Keratinocyte (primary cell): ENCODE data around the gene TNS3. TPM values are rescaled to one million over a fixed set of nuclear protein-coding genes. Genes with fewer than 3 reads are reported as not detected.

Source experiments
- DNase-seq: peaks from one replicate; pipeline ENCODE4 v3.0.0-alpha.2; 2011; ENCODE audit warnings: low read depth, missing footprints, low spot score
- FAIRE-seq: peaks from 2 replicates; lab custom pipeline; 2011; peaks lifted over from hg19 to GRCh38; lab: Jason Lieb, UNC
- H2AFZ ChIP-seq: 2 replicates; pipeline ENCODE4 v1.6.0; 2012; ENCODE audit warnings: low read length, control low read depth, inconsistent platforms; ENCODE audit not compliant: control insufficient read depth
- H3K27ac ChIP-seq: 2 replicates; pipeline ENCODE4 v1.5.1; 2011; ENCODE audit warnings: low read length; ENCODE audit not compliant: control insufficient read depth, insufficient read depth
- H3K27me3 ChIP-seq: 3 replicates; pipeline ENCODE4 v1.6.0; 2011; ENCODE audit warnings: low read length; ENCODE audit not compliant: control insufficient read depth, insufficient read depth; ENCODE audit errors: extremely low read depth
- H3K36me3 ChIP-seq, 2 experiments: 2 replicates in 1 of 2; 3 replicates in 1 of 2; pipeline ENCODE4 v1.5.1; 2011; ENCODE audit warnings: low read length in 2 of 2, mild to moderate bottlenecking in 1 of 2; ENCODE audit not compliant: control insufficient read depth in 2 of 2, insufficient read depth in 2 of 2; ENCODE audit errors: extremely low read depth in 1 of 2
- H3K4me1 ChIP-seq: 3 replicates; pipeline ENCODE4 v1.5.1; 2011; ENCODE audit warnings: low read length; ENCODE audit not compliant: control insufficient read depth, insufficient read depth; ENCODE audit errors: extremely low read depth
- H3K4me2 ChIP-seq: 3 replicates; pipeline ENCODE4 v1.6.0; 2011; ENCODE audit warnings: low read depth, low read length; ENCODE audit not compliant: control insufficient read depth, insufficient read depth; ENCODE audit errors: extremely low read depth
- H3K4me3 ChIP-seq, 3 experiments: fragments of 200-600 bp in 1 of 3; sonication (generic) in 1 of 3; 2 replicates in 2 of 3; 3 replicates in 1 of 3; pipeline ENCODE4 v1.5.1; 2011 to 2016; ENCODE audit warnings: low read length in 3 of 3, mild to moderate bottlenecking in 3 of 3, control low read depth in 2 of 3, inconsistent platforms in 1 of 3, low read depth in 1 of 3, mixed read lengths in 1 of 3, mixed run types in 1 of 3, moderate library complexity in 1 of 3; ENCODE audit not compliant: control insufficient read depth in 2 of 3, insufficient read depth in 2 of 3; ENCODE audit errors: extremely low read depth in 1 of 3
- H3K79me2 ChIP-seq: 2 replicates; pipeline ENCODE4 v1.6.0; 2012; ENCODE audit warnings: low read length; ENCODE audit not compliant: control insufficient read depth, insufficient read depth
- H3K9ac ChIP-seq: 3 replicates; pipeline ENCODE4 v1.6.0; 2011; ENCODE audit warnings: low read length; ENCODE audit not compliant: control insufficient read depth, insufficient read depth; ENCODE audit errors: extremely low read depth
- H3K9me1 ChIP-seq: 3 replicates; pipeline ENCODE4 v1.6.0; 2011; ENCODE audit warnings: low read length; ENCODE audit not compliant: control insufficient read depth, insufficient read depth; ENCODE audit errors: extremely low read depth
- H3K9me3 ChIP-seq: 2 replicates; pipeline ENCODE4 v1.5.1; 2012; ENCODE audit warnings: low read depth, low read length; ENCODE audit not compliant: control insufficient read depth
- H4K20me1 ChIP-seq: 3 replicates; pipeline ENCODE4 v1.6.0; 2011; ENCODE audit warnings: low read length; ENCODE audit not compliant: control insufficient read depth, insufficient read depth; ENCODE audit errors: extremely low read depth
- EZH2 ChIP-seq: IDR thresholded peaks from one replicate; pipeline ENCODE4 v1.6.1; 2012; ENCODE audit warnings: inconsistent platforms, mild to moderate bottlenecking, low read length, moderate library complexity
- dilution Hi-C: fragments of 300-500 bp; cut with MboI; formaldehyde crosslinking; loops from one replicate; pipeline ENCODE4 v1.7.0; 2020; ENCODE audit warnings: low sequenced_read_pairs; ENCODE audit not compliant: extremely low pct_ligation_motif_present
- polyA plus RNA-seq, 5 experiments: library from polyadenylated mRNA; depleted of rRNA in 3 of 5; stranded (reverse) in 3 of 5; stranded (forward) in 1 of 5; unstranded in 1 of 5; fragments of >200 nt; gene quantifications; 1 replicate in 1 of 5; 2 replicates in 3 of 5; 3 replicates in 1 of 5; pipeline versions ENCODE4 v1.2.1 to v1.2.3, GENCODE V29; 2011 to 2012; ENCODE audit warnings: missing spikeins in 2 of 5, low read depth in 1 of 5, low replicate concordance in 1 of 5
- TF ChIP-seq, protein P1 (sequence below), 3 experiments: IDR thresholded peaks in 1 of 3; conservative IDR thresholded peaks in 1 of 3; optimal IDR thresholded peaks in 1 of 3; 2 replicates in 2 of 3; 3 replicates in 1 of 3; pipeline versions ENCODE3 to v1.5.1; 2011; ENCODE audit warnings: low read length in 3 of 3, mild to moderate bottlenecking in 3 of 3, moderate library complexity in 2 of 3, control low read depth in 1 of 3, inconsistent platforms in 1 of 3; ENCODE audit not compliant: insufficient read depth in 2 of 3; ENCODE audit errors: extremely low read depth in 1 of 3

TNS3 gene
- polyA plus RNA-seq, 1 donor (not counting 4 experiments of a cell fraction or from before 2014, with no cell fraction given): 3.9 TPM

DNA sequence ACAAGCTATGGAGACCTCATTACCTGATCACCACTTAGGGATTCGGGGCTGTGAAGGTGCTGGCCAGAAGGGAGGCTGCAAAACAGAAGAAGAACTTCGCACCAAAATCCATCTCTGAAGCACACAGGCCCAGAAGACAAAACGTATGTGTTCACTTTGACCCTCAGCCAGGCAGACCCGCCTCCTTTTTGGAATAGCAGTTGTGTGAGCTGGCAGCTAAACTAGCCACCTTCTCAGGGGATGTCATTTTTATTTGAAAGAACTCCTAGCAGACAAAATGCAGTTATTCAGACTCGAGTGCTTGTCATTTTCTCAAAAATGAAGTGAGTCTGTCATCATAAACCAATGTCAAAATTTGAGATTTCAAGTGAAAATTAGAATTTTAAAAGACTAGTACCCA lies 71.7 kb downstream of the TNS3 start:
- no peaks in the 10 kb centered on the region for H3K9me3 ChIP-seq
- H3K27ac ChIP-seq: no peak overlapping the region
- dilution Hi-C loops: no loop called here
- DNase-seq: no peak
- H3K4me1 ChIP-seq: no peaks in the 10 kb centered on the region
- no peak for TF ChIP-seq EZH2
- TF ChIP-seq, protein P1, sequence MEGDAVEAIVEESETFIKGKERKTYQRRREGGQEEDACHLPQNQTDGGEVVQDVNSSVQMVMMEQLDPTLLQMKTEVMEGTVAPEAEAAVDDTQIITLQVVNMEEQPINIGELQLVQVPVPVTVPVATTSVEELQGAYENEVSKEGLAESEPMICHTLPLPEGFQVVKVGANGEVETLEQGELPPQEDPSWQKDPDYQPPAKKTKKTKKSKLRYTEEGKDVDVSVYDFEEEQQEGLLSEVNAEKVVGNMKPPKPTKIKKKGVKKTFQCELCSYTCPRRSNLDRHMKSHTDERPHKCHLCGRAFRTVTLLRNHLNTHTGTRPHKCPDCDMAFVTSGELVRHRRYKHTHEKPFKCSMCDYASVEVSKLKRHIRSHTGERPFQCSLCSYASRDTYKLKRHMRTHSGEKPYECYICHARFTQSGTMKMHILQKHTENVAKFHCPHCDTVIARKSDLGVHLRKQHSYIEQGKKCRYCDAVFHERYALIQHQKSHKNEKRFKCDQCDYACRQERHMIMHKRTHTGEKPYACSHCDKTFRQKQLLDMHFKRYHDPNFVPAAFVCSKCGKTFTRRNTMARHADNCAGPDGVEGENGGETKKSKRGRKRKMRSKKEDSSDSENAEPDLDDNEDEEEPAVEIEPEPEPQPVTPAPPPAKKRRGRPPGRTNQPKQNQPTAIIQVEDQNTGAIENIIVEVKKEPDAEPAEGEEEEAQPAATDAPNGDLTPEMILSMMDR (optimal IDR thresholded peaks at IDR 0.05 in 1 of 3, IDR thresholded peaks at IDR 0.05 in 1 of 3, conservative IDR thresholded peaks at IDR 0.05 in 1 of 3; ENCODE audit: extremely low read depth in 1 of 3, insufficient read depth in 2 of 3, low read length in 3 of 3): no peak
- no peaks in the 10 kb centered on the region for H3K27me3 ChIP-seq
- H3K9ac ChIP-seq: no peak overlapping the region
- no peak overlapping the region for H3K4me3 ChIP-seq
- no peaks in the 10 kb centered on the region for H3K79me2 ChIP-seq
- no peaks in the 10 kb centered on the region for H3K36me3 ChIP-seq
- H4K20me1 ChIP-seq: no peaks in the 10 kb centered on the region
- H2AFZ ChIP-seq: no peak overlapping the region
- no peak for FAIRE-seq
- no peak overlapping the region for H3K4me2 ChIP-seq
- H3K9me1 ChIP-seq: no peaks in the 10 kb centered on the region

DNA sequence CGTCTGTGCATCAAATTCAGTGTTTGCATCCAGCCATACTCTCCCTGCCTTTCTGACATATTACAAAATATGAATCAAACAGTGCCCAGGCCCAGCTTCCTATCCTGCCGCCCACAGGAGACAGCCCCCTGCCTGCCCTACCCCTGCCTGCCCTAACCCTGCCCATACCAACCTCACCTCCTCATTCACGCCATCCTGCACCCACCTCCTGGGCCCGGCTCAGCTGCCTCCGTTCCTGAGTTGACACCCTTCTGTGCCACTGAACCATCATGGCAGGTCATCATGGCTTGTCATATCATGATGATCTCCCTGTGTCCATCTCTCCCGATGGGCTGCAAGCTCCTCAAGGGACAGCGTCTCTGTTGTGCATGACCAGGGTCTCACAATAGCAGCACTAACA lies 72.3 kb downstream of the TNS3 start:
- Histone ChIP-seq H2AFZ (no peak overlapping the region), H3K27me3 (no peaks in the 10 kb centered on the region), H3K4me2 (no peak overlapping the region), H4K20me1 (no peaks in the 10 kb centered on the region), H3K9me3 (no peaks in the 10 kb centered on the region), H3K9me1 (no peaks in the 10 kb centered on the region), H3K79me2 (no peaks in the 10 kb centered on the region), H3K9ac (no peak overlapping the region), H3K4me1 (no peaks in the 10 kb centered on the region), H3K4me3 (no peak overlapping the region), H3K36me3 (no peaks in the 10 kb centered on the region), H3K27ac (no peak overlapping the region)
- DNase-seq (no peak), FAIRE-seq (no peak)
- TF ChIP-seq, protein P1 (optimal IDR thresholded peaks at IDR 0.05 in 1 of 3, IDR thresholded peaks at IDR 0.05 in 1 of 3, conservative IDR thresholded peaks at IDR 0.05 in 1 of 3; ENCODE audit: extremely low read depth in 1 of 3, insufficient read depth in 2 of 3, low read length in 3 of 3): no peak
- no peak for TF ChIP-seq EZH2
- dilution Hi-C loops: no loop called here
